ENCODE data around the gene NUCB2.
A peak's percentile ranks its signal among the peaks of the same experiment; 100 is the strongest.

NUCB2 gene

DNA sequence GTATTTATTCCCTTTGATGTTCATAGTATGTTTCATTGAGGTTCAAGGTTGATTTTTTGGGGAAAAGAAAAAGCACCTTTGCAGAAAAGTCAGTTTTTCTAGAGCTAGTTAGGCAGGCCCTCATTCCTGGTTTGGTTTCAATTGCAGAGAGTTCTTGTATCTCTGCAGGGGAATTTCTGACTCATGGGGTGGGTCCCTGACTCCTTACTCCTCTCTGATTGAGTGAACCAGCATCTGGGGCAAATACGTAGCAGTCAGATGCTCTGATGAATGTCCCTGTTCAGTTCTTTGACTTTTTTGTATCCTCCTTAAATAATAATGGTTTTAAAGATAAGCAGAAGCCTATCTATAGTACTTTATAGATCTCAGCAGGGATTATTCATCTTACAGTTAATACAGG is 67.4 kb downstream of the NUCB2 start:
- no peak for DNase-seq

DNA sequence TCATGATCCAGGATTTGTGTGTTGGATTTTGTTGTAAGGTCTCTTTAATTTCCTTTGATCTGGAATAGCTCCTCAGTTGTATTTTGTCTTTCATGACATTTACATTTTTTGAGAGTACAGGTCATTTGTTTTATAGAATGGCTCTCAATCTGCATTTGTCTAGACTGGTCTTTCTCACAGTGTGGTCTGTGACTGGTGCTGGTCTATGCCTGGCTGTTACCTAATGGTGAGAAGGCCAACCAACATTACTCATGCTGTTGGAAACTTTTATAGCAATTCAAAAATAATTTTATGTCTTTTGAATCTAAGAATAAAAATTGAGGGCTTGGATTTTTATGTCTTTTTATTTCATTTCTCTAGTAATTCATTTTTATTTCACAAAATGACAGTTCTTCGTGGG is 71.1 kb downstream of the NUCB2 start:
- no peak for DNase-seq

DNA sequence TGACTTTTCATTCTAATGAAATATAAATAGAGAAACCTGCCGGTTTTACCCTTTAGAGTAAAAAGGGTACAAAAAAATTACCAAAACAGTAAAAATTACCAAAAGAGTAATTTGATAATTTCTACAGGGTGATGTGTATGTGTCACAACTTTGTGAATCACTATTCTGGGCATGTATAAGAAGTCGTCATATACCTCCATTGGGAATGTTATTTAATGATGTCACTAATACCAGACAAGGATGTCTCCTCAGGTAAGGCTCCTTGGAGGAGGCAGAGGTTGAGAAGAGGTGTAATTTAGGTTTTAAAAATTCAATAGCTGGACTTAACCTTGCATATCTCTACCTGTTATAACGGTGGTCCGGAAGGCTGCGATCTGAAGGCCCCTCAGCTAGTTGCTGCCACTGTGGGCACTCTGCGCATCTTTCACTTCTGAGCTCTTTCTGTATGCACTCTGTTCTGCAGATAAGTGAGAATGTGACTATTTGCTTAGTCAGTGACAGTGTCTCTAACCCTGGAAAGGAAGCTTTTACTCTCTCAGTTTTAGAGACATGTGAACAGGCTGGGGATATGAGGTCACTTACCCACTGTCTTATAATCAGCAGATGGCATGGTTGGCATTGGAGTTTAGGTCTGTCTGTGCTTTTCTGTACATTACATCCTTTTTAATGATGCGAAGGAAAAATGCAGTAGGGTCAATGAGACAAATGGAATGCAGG is 74.1 kb downstream of the NUCB2 start:
- DNase-seq = no peak

DNA sequence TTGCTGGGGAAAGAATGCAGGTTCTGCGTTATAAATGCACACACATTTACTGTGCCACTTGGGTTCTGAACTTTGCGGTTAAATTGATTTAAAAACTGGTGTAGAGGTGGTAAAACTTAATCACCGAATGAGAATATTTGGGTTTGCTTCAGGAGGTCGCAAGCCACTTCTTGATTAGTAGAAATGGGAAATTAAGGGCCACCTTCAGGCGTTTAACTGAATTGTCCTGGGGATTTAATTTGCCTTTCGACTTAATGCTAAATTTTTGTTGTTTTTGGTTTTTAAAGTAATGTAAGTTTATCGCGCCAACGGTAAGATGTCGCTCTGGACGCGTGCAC is 74.6 kb downstream of the NUCB2 start:
- no peak for DNase-seq

DNA sequence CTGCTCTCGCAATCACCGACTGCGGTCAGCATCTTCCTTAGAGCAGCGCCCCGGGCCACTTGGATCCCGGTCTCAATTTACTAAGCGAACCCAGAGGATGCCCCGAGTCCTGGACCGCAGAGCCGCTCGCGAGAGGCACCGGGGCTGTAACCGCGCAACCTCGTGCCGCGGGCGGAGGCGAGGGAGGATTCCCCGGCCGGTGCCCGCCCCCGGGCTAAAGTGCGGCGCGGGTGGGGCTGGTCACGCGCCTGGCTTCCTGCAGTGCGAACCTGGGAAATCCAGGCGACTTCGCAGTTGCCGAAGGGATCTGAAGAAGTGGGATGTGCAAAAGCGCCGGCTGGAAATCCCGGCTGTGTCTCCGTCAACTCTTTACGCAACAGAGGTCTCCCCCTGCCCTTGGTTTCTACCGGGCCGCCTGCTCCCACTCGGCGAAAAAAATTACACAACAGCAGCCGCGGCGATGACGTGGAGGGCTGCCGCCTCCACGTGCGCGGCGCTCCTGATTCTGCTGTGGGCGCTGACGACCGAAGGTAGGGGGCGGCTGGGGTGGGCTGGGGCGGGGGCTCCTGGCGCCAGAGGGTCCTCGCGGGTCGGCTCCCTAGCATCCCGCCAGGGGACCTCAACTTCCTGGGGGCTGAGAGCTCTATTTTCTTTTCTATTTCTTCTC is 75.1 kb downstream of the NUCB2 start, which contains the start of gene NCR3LG1:
NCR3LG1 (plus strand) TSS at position 291 of the 667 bp plus-strand sequence; CDS start at position 461, 170 bp downstream.
- no peak for DNase-seq

DNA sequence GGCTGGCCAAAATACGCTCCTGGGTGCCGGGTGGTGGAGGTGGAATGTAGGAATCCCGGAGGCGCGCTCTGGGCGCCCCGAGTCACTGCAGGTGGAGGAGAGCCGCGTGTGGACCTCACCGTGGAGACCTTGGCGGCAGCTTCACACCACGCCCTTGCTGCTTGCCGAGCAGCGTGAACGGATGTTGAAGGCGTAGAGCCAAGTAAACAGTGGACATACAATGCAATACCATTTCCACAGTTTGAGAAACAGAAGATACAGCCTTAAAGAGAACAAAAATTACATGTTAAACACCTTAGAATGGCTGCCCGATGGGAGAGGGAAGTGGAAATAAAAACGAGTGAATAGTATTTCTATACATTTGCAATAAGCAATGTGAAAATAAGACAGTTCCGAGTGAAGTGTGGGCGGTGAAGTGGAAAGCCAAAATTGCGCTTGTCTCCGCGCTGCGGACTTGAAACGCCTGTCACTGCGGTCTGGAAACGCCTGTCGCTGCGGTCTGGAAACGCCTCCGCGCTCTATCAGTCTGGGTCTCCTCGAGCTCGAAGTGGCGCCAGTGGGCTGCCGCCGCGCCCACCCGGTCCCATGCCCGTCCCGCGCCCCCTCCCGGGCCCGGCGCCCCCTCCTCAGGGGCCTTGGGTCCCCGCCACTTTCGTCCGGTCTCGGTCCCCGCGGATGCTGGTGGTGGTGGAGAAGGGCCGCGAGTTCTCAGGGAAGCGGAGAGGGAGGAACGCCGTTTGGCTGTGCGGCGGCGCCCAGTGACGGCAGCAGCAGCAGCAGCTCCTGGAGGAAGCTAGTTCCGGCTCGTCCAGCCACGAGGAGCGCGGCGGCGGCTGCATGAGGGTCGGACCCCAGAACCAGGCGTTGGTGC is 76.6 kb downstream of the NUCB2 start:
- peak; percentile 43 for DNase-seq

DNA sequence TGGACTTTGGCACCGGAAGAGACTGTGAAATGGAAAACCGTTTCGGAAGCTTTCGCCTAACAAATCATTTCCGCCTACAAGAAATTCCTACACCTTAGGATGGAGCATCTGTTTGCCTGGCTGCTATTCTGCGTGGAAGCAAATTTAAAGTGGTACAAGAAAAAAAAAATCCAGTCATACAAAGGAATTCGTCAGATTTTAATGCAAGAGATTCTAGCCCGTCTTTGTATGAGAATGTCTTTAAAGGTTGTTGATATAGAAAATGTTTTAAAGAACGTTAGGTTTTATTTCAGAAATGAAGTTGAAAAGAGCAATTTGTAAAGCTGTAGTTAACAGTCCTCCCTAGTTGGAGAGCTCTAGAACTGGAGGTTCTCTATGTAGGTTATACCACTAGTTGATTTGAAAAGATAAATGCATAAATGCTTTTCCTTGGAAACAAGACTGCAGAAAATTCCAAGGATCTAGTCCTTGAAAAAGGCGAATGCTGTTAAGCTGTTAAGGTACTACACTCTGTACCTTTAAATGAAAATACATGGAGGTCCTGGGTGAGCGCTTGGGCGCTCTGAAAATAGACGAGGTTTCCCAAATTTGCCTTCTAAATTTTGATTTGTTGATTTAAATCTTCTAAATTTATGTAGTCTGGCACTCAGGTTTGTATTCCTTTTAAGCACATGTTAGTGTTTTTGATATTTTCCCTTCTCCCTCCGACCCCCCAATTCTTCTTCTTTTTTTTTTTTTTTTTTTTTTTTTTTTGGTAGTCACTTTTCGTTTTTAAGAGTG is 77.5 kb downstream of the NUCB2 start:
- no peak for DNase-seq

DNA sequence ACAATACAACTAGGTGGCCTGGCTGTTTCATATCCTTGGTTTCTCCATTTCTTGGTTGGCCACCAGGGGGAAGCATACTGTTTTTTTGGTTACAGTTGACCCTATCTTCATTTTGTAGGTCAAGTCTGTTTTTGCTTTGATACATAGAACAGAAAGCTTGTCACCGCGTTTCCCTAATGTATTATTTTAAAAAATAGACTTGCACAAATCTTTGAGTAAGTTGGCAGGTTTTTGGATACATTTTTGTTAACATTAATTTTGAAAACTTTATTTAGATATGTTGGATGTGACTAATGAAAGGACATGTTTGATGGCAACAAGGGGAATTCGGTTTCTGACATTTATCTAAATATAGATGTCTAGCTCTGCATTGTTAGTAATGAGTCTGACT is 78.1 kb downstream of the NUCB2 start:
- DNase-seq = peak; percentile 24

DNA sequence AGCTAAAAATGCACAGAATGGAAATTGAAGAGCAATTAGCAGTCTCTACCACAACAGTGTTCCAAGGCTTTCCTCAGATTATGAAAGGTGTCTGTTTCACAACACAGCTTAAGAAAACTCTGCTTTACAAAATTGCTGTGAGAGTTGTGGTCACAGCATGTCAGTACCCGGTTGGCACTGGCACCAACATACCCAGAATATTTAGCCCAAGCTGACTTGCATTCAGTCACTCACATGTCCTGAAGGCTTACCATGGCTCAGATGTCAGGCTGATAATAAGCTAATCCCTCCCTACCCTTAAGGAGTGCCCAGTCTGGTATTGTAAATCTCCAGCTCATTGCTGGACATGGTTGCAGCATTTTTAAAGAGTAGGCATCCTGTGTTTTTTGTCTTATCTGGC is 90.0 kb downstream of the NUCB2 start:
- no peak for DNase-seq

DNA sequence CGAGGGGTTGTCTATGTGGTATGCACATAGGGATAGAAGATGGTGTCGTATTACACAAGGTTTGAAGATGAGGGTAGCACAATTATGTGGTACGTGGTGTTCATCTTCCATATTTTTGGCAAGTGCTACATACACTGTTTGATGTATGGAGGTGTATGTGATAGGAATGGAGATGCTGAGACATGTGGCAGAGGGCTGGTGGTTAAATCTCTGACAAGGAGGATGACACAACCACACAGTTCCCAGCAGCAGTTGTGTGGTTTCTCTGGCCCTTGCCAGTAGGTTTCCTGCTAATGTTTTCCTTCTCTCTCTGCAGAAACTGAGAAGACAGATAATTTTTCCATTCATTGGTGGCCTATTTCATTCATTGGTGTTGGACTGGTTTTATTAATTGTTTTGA is 92.0 kb downstream of the NUCB2 start:
- DNase-seq = no peak

DNA sequence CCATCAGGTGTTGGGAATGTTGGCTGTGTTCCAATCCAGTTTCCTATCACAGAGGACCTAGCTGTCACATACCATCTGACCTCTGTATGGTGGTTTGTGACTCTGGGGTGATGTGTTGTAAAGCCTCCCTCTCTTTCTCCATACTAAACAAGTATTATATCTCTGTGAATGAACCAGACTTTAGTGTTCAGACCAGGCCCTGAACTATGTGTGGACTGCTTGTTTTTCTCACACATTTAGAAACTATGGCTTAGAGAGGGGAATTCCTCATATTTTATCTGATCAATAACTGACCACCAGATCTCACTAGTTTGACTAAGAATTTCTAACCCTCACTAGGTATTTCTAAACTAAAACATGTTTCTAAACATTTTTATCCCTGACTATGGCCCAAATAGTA is 92.6 kb downstream of the NUCB2 start:
- no peak for DNase-seq

DNA sequence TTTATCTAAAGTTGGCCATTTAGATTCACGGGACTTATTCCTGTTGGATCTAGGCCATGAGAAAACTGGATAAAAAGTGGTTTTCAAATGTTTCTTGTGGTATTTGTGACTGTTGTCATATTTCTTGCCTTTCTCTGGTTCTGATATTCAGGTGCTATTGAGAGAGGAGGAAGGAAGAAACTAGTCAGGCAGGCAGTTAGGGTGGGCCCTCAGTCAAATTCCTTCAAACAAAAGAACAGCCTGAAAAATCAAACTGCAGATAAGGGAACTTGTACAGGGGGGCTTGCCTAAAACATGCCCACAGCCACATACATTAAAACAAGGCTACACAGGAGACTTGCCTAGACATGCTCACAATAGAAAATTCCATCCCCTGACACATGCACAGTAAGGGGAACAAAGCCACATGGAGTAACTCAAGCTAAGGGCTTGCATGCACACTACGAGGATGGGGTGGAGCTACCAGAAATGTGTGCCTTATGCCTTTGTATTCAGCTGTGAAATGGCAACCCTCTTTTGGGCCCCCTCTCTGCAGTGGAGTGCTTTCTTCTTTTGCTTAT is 93.2 kb downstream of the NUCB2 start:
- DNase-seq = no peak

DNA sequence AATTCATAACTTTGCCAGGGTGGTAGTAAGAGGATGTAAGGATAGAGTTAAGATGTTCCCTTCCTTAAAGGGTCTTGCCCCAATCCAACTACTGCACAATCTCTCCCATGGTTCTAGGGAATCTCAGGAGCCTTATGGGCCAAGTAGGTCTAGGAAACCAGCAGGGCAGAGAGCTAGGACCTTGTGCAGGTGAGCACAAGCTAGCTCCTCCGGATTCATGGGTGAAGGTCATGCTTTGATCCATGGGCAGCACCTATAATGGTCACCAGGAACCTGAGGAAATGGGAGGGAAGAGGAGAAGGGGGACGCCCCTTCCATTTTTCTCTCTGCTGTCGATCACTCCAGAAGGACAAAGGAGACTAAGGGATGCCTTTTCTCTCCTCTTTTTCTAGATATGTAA is 95.1 kb downstream of the NUCB2 start:
- DNase-seq = no peak

DNA sequence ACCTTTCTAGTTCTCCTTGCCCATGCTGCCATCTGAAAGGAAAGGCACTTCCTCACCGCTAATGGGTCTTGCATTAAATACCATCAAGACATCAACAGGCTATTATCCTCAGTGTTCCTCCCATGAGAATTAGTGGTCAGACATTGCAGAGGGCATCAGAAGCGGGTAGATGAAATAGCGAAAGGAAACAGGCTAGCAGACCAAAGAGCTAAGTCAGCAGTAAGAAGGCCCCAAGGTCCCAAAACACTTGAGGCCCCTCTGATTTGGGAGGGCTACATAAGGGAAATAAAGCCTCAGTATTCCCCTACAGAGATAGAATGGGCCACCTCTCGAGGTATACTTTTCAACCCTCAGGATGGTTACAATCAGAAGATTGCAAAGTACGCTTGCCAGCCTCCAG is 99.0 kb downstream of the NUCB2 start:
- no peak for DNase-seq

DNA sequence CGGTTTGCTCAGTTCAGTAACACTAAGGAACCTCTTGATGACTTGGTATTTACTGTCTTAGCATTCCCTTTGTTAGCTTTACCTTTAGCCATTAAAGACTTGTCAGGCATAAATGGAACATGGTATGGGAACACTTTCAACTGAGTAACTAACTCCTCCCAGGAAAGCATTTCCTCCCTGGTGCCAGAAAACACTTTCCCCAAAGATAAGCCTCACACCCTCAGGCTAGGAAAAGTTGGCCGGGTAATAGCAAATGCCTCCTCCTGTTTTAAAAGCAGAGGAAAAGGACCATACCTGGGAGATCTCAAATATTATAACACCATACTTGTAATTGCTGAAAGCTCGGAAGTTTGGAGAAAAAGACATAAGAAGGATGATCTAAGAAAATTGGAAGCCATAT is 100.0 kb downstream of the NUCB2 start:
- no peak for DNase-seq

DNA sequence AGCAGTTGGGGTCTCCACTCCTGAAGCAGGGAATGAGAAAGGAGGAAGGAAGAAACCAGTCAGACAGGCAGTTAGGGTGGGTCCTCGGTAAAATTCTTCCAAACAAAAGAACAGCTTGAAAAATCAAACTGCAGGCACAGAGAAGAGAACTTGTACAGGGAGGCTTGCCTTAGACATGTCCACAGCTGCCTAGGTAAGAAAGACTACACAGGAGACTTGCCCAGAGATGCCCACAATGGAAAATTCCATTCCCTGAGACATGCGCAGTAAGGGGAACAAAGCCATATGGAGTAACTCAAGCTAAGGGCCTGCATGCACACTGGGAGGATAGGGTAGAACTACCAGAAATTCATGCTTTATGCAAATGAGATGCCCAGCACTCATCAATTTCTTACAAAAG is 102.1 kb downstream of the NUCB2 start:
- no peak for DNase-seq

DNA sequence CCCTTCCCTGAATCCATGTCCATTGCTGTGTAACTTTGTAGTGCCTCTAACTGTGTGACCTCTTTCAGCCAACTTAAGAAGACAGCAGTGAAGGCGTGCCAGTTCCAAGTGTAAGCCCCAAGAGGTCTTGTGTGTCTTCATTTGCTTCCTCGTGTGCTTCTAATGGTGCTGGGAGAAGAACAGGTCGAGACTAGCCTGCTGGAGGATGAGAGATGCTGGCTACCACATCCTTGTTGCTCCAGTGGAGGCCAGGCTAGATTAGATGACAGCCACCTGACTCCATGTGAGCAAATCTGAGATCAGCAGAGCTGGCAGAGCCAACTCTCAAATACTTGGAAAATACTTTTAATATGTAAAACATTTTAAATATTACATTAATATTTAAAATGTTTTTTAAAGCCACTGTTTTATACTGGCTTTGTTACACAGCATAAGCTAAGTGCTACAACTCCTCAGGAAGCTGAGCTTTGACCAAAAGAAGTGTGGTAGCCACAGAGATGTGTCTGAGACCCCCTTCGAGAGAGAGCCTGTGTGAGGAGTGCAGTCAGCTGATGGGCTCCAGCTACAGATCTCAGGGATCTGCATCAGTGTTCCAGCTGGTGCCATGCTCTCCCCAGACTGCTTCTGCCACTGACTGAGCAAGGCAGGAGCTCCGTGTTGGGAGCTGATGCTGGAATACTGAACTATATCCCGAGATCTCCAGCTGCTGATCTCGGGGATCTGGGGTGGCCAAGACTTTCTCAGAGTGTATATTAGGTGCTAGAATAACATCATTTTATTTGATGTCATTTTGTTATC is 103.0 kb downstream of the NUCB2 start:
- DNase-seq = no peak

DNA sequence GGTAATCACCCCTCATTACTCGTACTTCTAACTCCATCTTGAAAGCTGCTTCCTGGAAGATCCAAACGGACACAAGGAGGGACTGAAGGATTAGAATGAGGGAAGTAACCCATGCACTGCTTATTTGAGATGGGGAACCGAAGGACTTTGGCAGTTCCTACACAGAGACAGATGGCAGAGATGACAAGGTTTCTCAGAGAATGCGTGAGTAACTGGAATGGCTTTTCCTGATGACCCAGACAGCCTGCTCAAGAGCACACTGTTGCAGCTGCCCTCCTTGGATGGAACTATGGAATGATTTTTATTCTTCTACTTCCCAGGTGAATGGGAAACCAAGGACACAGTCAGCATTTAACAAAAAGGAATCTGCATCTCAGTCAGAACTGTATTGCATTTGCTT is 104.6 kb downstream of the NUCB2 start:
- no peak for DNase-seq
